ENCODE data around the gene CANX.

Gene CANX

GRCh38 chr5:179759581-179760551 lies 61.1 kb downstream of the CANX start:
- DNase-seq = peak; percentile 51

GRCh38 chr5:179762079-179762780 lies 63.5 kb downstream of the CANX start:
- DNase-seq = peak; percentile 23

- DNase-seq = no peak
Observed at GRCh38 chr5:179762781-179763176, 64.0 kb downstream of the CANX start.

GRCh38 chr5:179763215-179763945 lies 64.6 kb downstream of the CANX start:
- DNase-seq = peak; percentile 58

- DNase-seq = no peak
Observed at GRCh38 chr5:179764056-179764455, 65.3 kb downstream of the CANX start.

- no peak for DNase-seq
Observed at GRCh38 chr5:179765400-179765799, 66.6 kb downstream of the CANX start.

GRCh38 chr5:179766021-179766725 lies 67.4 kb downstream of the CANX start:
- no peak for DNase-seq

- no peak for DNase-seq
Observed at GRCh38 chr5:179766726-179767455, 68.1 kb downstream of the CANX start.

- DNase-seq = no peak
Observed at GRCh38 chr5:179767496-179768100, 68.8 kb downstream of the CANX start.

- peak; percentile 13 for DNase-seq
Observed at GRCh38 chr5:179768326-179769085, 69.7 kb downstream of the CANX start.

- DNase-seq = no peak
Observed at GRCh38 chr5:179769271-179769670, 70.5 kb downstream of the CANX start.

- no peak for DNase-seq
Observed at GRCh38 chr5:179769796-179770195, 71.0 kb downstream of the CANX start.

GRCh38 chr5:179771311-179771895 lies 72.6 kb downstream of the CANX start:
- no peak for DNase-seq

GRCh38 chr5:179772351-179772750 lies 73.6 kb downstream of the CANX start:
- no peak for DNase-seq

GRCh38 chr5:179773686-179774040 lies 74.9 kb downstream of the CANX start:
- no peak for DNase-seq

- no peak for DNase-seq
Observed at GRCh38 chr5:179774442-179774841, 75.7 kb downstream of the CANX start.

- no peak for DNase-seq
Observed at GRCh38 chr5:179776411-179776938, 77.7 kb downstream of the CANX start.

GRCh38 chr5:179777456-179777855 lies 78.7 kb downstream of the CANX start:
- DNase-seq = no peak

GRCh38 chr5:179777909-179778308 lies 79.1 kb downstream of the CANX start:
- DNase-seq = no peak

GRCh38 chr5:179778591-179778990 lies 79.8 kb downstream of the CANX start:
- DNase-seq = no peak

Data from activated CD4-positive, alpha-beta T cell treated with anti-CD3 and anti-CD28 coated beads, Interleukin-2, amount 50 U/mL, for 16 hours (primary cell).